ENCODE data around the gene ZBTB25. TPM values are rescaled to one million over a fixed set of nuclear protein-coding genes. Genes with fewer than 3 reads are reported as not detected.
A peak's percentile ranks its signal among the peaks of the same experiment; 100 is the strongest.

The ZBTB25 gene
- total and polyA plus RNA-seq, 10 donors: 5.0 to 27.5 (median 17.6) TPM

DNA sequence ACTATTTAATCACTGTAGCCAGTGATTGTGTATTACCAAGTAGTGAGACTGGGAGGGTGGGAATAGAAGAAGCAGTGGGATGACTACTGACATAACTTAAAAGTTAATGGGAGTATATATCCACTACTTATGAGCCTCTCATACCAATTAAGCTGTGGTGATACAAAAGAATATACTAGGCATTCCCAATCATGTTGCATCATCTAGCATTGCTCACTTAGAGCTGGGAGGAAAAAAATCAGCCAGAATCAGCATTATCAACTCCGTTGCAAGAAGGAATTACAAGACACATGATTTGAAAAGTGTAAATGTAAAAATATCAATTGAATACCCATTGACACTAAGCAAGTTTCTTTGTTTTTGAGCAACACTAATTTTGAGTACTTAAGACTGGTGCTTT, 45.4 kb upstream of the ZBTB25 start:
- H3K36me3 ChIP-seq: no peaks in the 10 kb centered on the region
- 80 to 95% (median 90%) methylated on average over 1 of the region's 1 CpG for WGBS, 5 donors
- intact Hi-C loops (cut with DNase I; ENCODE audit: low total_unique reads): loop anchor here (10.0 kb wide), 1 partner anchor 76 kb away; no protein-coding TSS in a partner anchor
- no peak for TF ChIP-seq CTCF (IDR thresholded peaks at IDR 0.05 in 8 of 11, conservative IDR thresholded peaks at IDR 0.05 in 3 of 11)
- no peak for TF ChIP-seq POLR2AphosphoS5 (IDR thresholded peaks at IDR 0.05)
- no peak for TF ChIP-seq POLR2A (IDR thresholded peaks at IDR 0.05)
- DNase-seq: no peak
- H3K27ac ChIP-seq: no peak overlapping the region
- H3K27me3 ChIP-seq (replicated peaks in 1 of 7): peaks cover 0 to 36% (median 11%) of the 10 kb centered on the region in 7 donors
- peaks cover 10 to 19% (median 17%) of the 10 kb centered on the region in 6 donors for H3K4me1 ChIP-seq
- no peaks in the 10 kb centered on the region for H3K9me3 ChIP-seq
- no peak overlapping the region for H3K4me3 ChIP-seq

- TF ChIP-seq POLR2AphosphoS5 (IDR thresholded peaks at IDR 0.05) (no peak), POLR2A (IDR thresholded peaks at IDR 0.05) (no peak), CTCF (IDR thresholded peaks at IDR 0.05 in 8 of 11, conservative IDR thresholded peaks at IDR 0.05 in 3 of 11) (no peak)
- Histone ChIP-seq H3K27ac (no peak overlapping the region), H3K4me1 (peaks cover 7 to 38% (median 25%) of the 10 kb centered on the region in 6 donors), H3K4me3 (peak overlapping the region in 3 of 8 donors; percentile 73 to 89 (median 78)), H3K36me3 (no peaks in the 10 kb centered on the region), H3K9me3 (peaks cover 0 to 14% (median 7%) of the 10 kb centered on the region in 8 donors), H3K27me3 (replicated peaks in 1 of 7) (peaks cover 0 to 55% (median 22%) of the 10 kb centered on the region in 7 donors)
- DNase-seq: no peak
- 67 to 85% (median 72%) methylated on average over 4 to 5 of the region's 5 CpGs for WGBS, 5 donors
- intact Hi-C loops (cut with DNase I; ENCODE audit: low total_unique reads): loop anchor here (10.0 kb wide), 1 partner anchor 80 kb away; no protein-coding TSS in a partner anchor
Observed at GRCh38 chr14:64544607-64545312, 41.1 kb upstream of the ZBTB25 start.

GRCh38 chr14:64542836-64543201, 39.2 kb upstream of the ZBTB25 start:
- 51 to 67% (median 58%) methylated on average over 4 of the region's 4 CpGs for WGBS, 5 donors
- H3K4me3 ChIP-seq: peak overlapping the region in 6 of 8 donors; percentile 24 to 89 (median 68)

More at GRCh38 chr14:64542836-64543201, 39.2 kb upstream of the ZBTB25 start:
- intact Hi-C loops (cut with DNase I; ENCODE audit: low total_unique reads): loop anchor here (10.0 kb wide), 1 partner anchor 82 kb away; no protein-coding TSS in a partner anchor
- no peaks in the 10 kb centered on the region for H3K36me3 ChIP-seq
- H3K9me3 ChIP-seq: peaks cover 0 to 14% (median 7%) of the 10 kb centered on the region in 8 donors
- peaks cover 6 to 42% (median 28%) of the 10 kb centered on the region in 6 donors for H3K4me1 ChIP-seq
- peaks cover 0 to 41% (median 13%) of the 10 kb centered on the region in 7 donors for H3K27me3 ChIP-seq (replicated peaks in 1 of 7)
- DNase-seq: no peak
- no peak overlapping the region for H3K27ac ChIP-seq
- TF ChIP-seq CTCF (IDR thresholded peaks at IDR 0.05 in 8 of 11, conservative IDR thresholded peaks at IDR 0.05 in 3 of 11) (no peak), POLR2A (IDR thresholded peaks at IDR 0.05) (no peak), POLR2AphosphoS5 (IDR thresholded peaks at IDR 0.05) (no peak)

All from spleen (tissue), 11 donors.